Cardiac atrium fibroblast (primary cell): ENCODE results near the gene DAPK2. TPM values are rescaled to one million over a fixed set of nuclear protein-coding genes. Genes with fewer than 3 reads are reported as not detected.

Experiments
- total RNA-seq: library from RNA; depleted of rRNA; stranded (reverse); fragments of >200 nt; gene quantifications from 2 replicates; pipeline ENCODE4 v1.2.3, GENCODE V29; 2015

Gene DAPK2
- total RNA-seq: 0.36 and 1.8 TPM in 2 replicates

DNA sequence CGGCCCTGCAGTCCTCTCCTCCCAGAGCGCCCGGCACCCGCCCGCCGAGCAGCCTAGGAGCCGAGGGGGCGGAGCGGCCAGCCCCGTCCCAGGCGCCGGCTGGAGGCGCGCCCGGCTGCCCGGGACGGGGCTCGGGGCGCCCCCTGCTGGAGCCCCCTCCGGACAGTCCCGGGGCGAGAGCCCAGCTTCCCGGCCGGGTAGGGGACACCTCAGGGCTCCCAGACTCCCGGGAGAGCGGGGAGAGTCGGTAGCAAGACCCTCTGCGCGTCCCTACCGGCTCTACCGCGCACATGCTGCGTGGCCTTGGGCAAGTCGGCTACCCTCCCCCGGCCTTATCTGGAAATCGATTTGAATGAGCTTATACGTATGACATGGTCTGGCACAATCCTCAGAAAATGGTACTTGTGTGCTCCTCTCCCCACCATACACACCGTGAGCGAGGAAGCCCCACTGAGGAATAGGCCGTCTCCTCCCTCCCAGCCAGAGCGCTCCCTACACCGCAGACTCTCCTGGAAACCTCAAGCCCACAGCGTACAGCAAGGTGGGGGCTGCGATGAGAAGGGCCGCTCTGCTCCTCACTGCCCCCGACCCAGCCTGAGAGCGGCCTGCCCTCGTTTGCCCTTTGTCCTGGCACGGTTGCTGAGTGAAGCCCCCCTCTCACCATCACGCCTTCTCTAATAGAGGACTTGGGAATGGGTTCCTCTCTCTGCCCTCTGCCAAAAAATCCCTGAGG, at the start of gene DAPK2:
TSS of gene DAPK2 (minus strand) at position 65 of the 733 bp plus-strand sequence. CDS start 6,224 bp downstream, outside the sequence.

DNA sequence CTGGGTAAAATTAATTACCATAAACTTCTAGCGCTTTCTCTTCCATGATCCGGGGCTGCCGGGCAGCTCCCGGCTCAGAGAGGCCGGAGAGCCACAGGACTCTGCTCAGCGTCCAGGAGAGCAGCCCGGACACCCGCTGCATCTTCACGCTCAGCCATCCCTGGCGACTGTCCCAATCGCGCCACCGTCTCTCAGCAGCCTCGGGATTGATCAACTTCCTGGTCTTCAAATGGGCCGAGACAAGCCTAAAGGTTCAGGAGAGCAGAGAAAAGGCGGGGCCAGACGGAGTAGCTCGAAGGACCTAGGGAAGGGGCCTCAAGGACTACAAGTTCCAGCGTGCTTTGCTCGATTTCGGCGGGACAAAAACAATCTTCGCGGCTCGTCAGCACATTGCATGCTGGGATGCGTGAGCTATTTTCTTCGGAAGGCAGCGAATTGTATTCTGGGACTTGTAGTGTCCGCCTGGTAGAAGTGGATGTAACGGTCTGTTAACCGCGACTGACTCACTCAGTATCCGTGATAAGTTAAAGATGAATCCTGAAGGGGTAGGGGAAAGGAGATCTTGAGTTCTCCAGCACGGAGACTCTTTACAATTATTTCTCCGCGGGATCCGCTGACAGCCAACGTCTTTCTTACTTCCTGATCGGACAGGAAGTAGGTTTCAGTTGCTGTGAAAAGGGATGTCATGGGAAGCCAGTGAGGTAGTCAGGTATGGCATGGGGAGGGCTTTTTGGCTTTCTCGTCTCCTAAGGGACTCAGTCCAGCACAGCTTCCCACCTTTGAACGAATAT, 47.5 kb upstream of the DAPK2 start, which contains the start of gene CIAO2A:
TSS of gene CIAO2A (minus strand) at position 212 of the 791 bp plus-strand sequence. CDS start at position 142, 70 bp downstream.

Other genes with a start within 250 kb of the DAPK2 start
- gene HERC1, start 212.5 kb downstream of the DAPK2 start, total RNA-seq: 48.0 and 53.8 TPM in 2 replicates
- gene CIAO2A, start 47.4 kb upstream of the DAPK2 start, total RNA-seq: 42.9 and 69.3 TPM in 2 replicates
- gene SNX1, start 49.5 kb upstream of the DAPK2 start, total RNA-seq: 33.5 and 40.4 TPM in 2 replicates
- under 0.01 TPM in 1 of 2 replicates, not detected in the other for gene SNX22, start 105.2 kb upstream of the DAPK2 start, total RNA-seq
- 958 and 1,197 TPM in 2 replicates for gene PPIB, start 116.5 kb upstream of the DAPK2 start, total RNA-seq